SK-N-SH (cell line): Measurements from ENCODE around the gene CLPSL2. TPM values are rescaled to one million over a fixed set of nuclear protein-coding genes. Genes with fewer than 3 reads are reported as not detected.

Experiments used
- CTCF ChIA-PET: fragments of 300-600, 350-600 bp; formaldehyde crosslinking; extraction: SDS; loops from one replicate; lab custom pipeline; 2021; lab: Yijun Ruan, JAX
- POLR2A ChIA-PET: fragments of 350-600 bp; sonication (Branson Sonifier 250); formaldehyde crosslinking; extraction: SDS; loops from one replicate; lab custom pipeline; 2020; ENCODE audit warnings: antibody characterized with exemption, inconsistent platforms; lab: Yijun Ruan, JAX
- DNase-seq: peaks from one replicate; pipeline ENCODE4 v3.0.0; 2012
- H2AFZ ChIP-seq: fragments of 200-600 bp; sonication (generic); 2 replicates; pipeline ENCODE4 v1.8.1; 2016; ENCODE audit warnings: antibody characterized with exemption, mild to moderate bottlenecking, low read depth
- H3F3A ChIP-seq: fragments of 200-600 bp; sonication (generic); replicated peaks from 2 replicates; pipeline ENCODE3; 2016; ENCODE audit warnings: antibody characterized with exemption, mild to moderate bottlenecking; ENCODE audit not compliant: insufficient read depth
- H3K27ac ChIP-seq, 2 experiments: fragments of 200-500 bp in 1 of 2; fragments of 200-600 bp in 1 of 2; sonication (Bioruptor generic) in 1 of 2; sonication (generic), shearing (Covaris generic) in 1 of 2; 2 replicates each; pipeline versions ENCODE4 v1.5.1 to v1.6.1; 2014 to 2016; ENCODE audit warnings: low read depth in 2 of 2, inconsistent platforms in 1 of 2, low read length in 1 of 2, mild to moderate bottlenecking in 1 of 2, mixed read lengths in 1 of 2
- H3K27me3 ChIP-seq: fragments of 200-600 bp; sonication (generic), shearing (Covaris generic); 2 replicates; pipeline ENCODE4 v1.6.1; 2016; ENCODE audit warnings: mixed run types; ENCODE audit not compliant: insufficient read depth
- H3K36me3 ChIP-seq, 2 experiments: fragments of 200-500 bp in 1 of 2; fragments of 200-600 bp in 1 of 2; sonication (Bioruptor generic) in 1 of 2; sonication (generic) in 1 of 2; replicated peaks in 1 of 2; 2 replicates each; pipeline versions ENCODE3 to v1.5.1; 2014 to 2016; ENCODE audit warnings: low read length in 1 of 2, mild to moderate bottlenecking in 1 of 2; ENCODE audit not compliant: insufficient read depth in 2 of 2, control insufficient read depth in 1 of 2
- H3K4me1 ChIP-seq, 2 experiments: fragments of 200-500 bp in 1 of 2; fragments of 200-600 bp in 1 of 2; sonication (Bioruptor generic) in 1 of 2; sonication (generic), shearing (Covaris generic) in 1 of 2; 2 replicates each; pipeline versions ENCODE4 v1.5.1 to v1.6.1; 2014 to 2016; ENCODE audit warnings: low read depth in 1 of 2, low read length in 1 of 2, mixed run types in 1 of 2; ENCODE audit not compliant: insufficient read depth in 2 of 2, control insufficient read depth in 1 of 2
- H3K4me2 ChIP-seq: fragments of 200-600 bp; sonication (generic), shearing (Covaris generic); 2 replicates; pipeline ENCODE4 v1.6.1; 2017; ENCODE audit warnings: mixed run types
- H3K4me3 ChIP-seq, 2 experiments: fragments of 200-500 bp in 1 of 2; fragments of 200-600 bp in 1 of 2; sonication (Bioruptor generic) in 1 of 2; sonication (generic), shearing (Covaris generic) in 1 of 2; 2 replicates each; pipeline versions ENCODE4 v1.5.1 to v1.8.1; 2014 to 2016; ENCODE audit warnings: low read depth in 2 of 2, inconsistent platforms in 1 of 2, low read length in 1 of 2, mild to moderate bottlenecking in 1 of 2, mixed read lengths in 1 of 2, moderate library complexity in 1 of 2
- H3K79me2 ChIP-seq: fragments of 200-600 bp; sonication (generic); 2 replicates; pipeline ENCODE4 v1.8.1; 2017; ENCODE audit warnings: mild to moderate bottlenecking; ENCODE audit not compliant: insufficient read depth
- H3K9ac ChIP-seq: fragments of 200-600 bp; sonication (generic); 2 replicates; pipeline ENCODE4 v1.6.1; 2017; ENCODE audit warnings: mixed run types
- H3K9me2 ChIP-seq: fragments of 200-600 bp; sonication (generic); 2 replicates; pipeline ENCODE4 v1.6.1; 2017; ENCODE audit warnings: mixed run types
- H3K9me3 ChIP-seq: fragments of 200-600 bp; sonication (generic); 2 replicates; pipeline ENCODE4 v1.6.1; 2017; ENCODE audit warnings: mixed run types, mild to moderate bottlenecking, moderate library complexity
- H4K20me1 ChIP-seq: fragments of 200-600 bp; sonication (generic); 2 replicates; pipeline ENCODE4 v1.6.1; 2017; ENCODE audit warnings: mild to moderate bottlenecking, mixed run types; ENCODE audit not compliant: insufficient read depth
- CHD2 ChIP-seq: fragments of 150-350 bp; IDR thresholded peaks from 2 replicates; pipeline ENCODE4 v1.6.1; 2018; ENCODE audit warnings: low read length; ENCODE audit not compliant: partially characterized antibody
- EZH2phosphoT487 ChIP-seq: fragments of 200-600 bp; sonication (generic); IDR thresholded peaks from 2 replicates; pipeline ENCODE4 v1.6.1; 2017; ENCODE audit warnings: low read depth, mixed run types, mild to moderate bottlenecking, antibody characterized with exemption, moderate library complexity, borderline replicate concordance
- FOSL2 ChIP-seq: IDR thresholded peaks from 2 replicates; pipeline ENCODE4 v1.4.0; 2012; ENCODE audit warnings: low read depth, mild to moderate bottlenecking, moderate library complexity, borderline replicate concordance
- GABPA ChIP-seq: IDR thresholded peaks from 2 replicates; pipeline ENCODE4 v1.4.0; 2012; ENCODE audit warnings: low read depth, mild to moderate bottlenecking
- GATA2 ChIP-seq: sonication (generic); formaldehyde crosslinking; IDR thresholded peaks from 2 replicates; pipeline ENCODE4 v1.5.0; 2020; ENCODE audit warnings: mild to moderate bottlenecking, missing genetic modification reagents
- JUND ChIP-seq: IDR thresholded peaks from 2 replicates; pipeline ENCODE4 v1.4.0; 2012
- MXI1 ChIP-seq: IDR thresholded peaks from 2 replicates; pipeline ENCODE4 v1.6.1; 2012; ENCODE audit warnings: mild to moderate bottlenecking, low read depth, low read length, improper control_type of control experiment
- NRF1 ChIP-seq: IDR thresholded peaks from 2 replicates; pipeline ENCODE4 v1.6.1; 2012; ENCODE audit warnings: low read depth, mild to moderate bottlenecking, low read length
- RCOR1 ChIP-seq: fragments of 150-350 bp; IDR thresholded peaks from 2 replicates; pipeline ENCODE4 v1.6.1; 2017; ENCODE audit warnings: antibody characterized with exemption, low read length
- REST ChIP-seq: IDR thresholded peaks from 2 replicates; pipeline ENCODE4 v1.6.1; 2012; ENCODE audit warnings: mild to moderate bottlenecking, low read depth, low read length, moderate library complexity
- RFX5 ChIP-seq: IDR thresholded peaks from 2 replicates; pipeline ENCODE4 v1.6.1; 2012; ENCODE audit warnings: mild to moderate bottlenecking, improper control_type of control experiment, low read length
- SIN3A ChIP-seq: IDR thresholded peaks from 2 replicates; pipeline ENCODE4 v1.6.1; 2012; ENCODE audit warnings: low read depth, mild to moderate bottlenecking, low read length, moderate library complexity, borderline replicate concordance
- SMC3 ChIP-seq: IDR thresholded peaks from 2 replicates; pipeline ENCODE4 v1.6.1; 2012; ENCODE audit warnings: low read depth, low read length, improper control_type of control experiment
- TAF1 ChIP-seq: IDR thresholded peaks from 2 replicates; pipeline ENCODE4 v1.6.1; 2012; ENCODE audit warnings: low read depth, mild to moderate bottlenecking, low read length, moderate library complexity, borderline replicate concordance
- USF2 ChIP-seq: fragments of 150-350 bp; IDR thresholded peaks from 2 replicates; pipeline ENCODE4 v1.6.1; 2017; ENCODE audit warnings: antibody characterized with exemption, low read length, low read depth, borderline replicate concordance
- WGBS: methylation state at CpG from one replicate; pipeline ENCODE4 v1.1.6; 2017; ENCODE audit warnings: low lambda C conversion rate; 5-methylcytosine and 5-hydroxymethylcytosine counted together
- polyA plus RNA-seq, 3 experiments: library from polyadenylated mRNA; depleted of rRNA; stranded (reverse); fragments of >200 nt; gene quantifications; 2 replicates each; pipeline ENCODE4 v1.2.3, GENCODE V29; 2012
- TF ChIP-seq, protein P1 (sequence below): IDR thresholded peaks from 2 replicates; pipeline ENCODE4 v1.4.0; 2012; ENCODE audit warnings: low read depth, borderline replicate concordance
- TF ChIP-seq, protein P2 (sequence below): IDR thresholded peaks from 2 replicates; pipeline ENCODE4; 2012
- TF ChIP-seq, protein P3 (sequence below): fragments of 150-350 bp; IDR thresholded peaks from 2 replicates; pipeline ENCODE4 v1.6.1; 2016; ENCODE audit warnings: mild to moderate bottlenecking, low read depth, low read length

CLPSL2 gene
- polyA plus RNA-seq, 1 of the 3 experiments (the other 2 are of a cell fraction), result not detected

- CTCF ChIA-PET, result interaction anchor here (0.6 to 11.0 kb wide), 22 partner anchors 11 to 440 kb away, joined by 3 to 271 read pairs (median 11); partner anchors contain the start of genes FKBP5 and PPARD
- no peaks in the 10 kb centered on the region for H4K20me1 ChIP-seq
- DNase-seq, result no peak
- H3K9me2 ChIP-seq, result no peaks in the 10 kb centered on the region
- no peak overlapping the region for H3K27ac ChIP-seq
- no peak overlapping the region for H3K4me2 ChIP-seq
- H2AFZ ChIP-seq, result no peak overlapping the region
- no peaks in the 10 kb centered on the region for H3F3A ChIP-seq
- no peaks in the 10 kb centered on the region for H3K9me3 ChIP-seq
- no peaks in the 10 kb centered on the region for H3K79me2 ChIP-seq
- no peak overlapping the region for H3K9ac ChIP-seq
- POLR2A ChIA-PET, result interaction anchor here (0.6 to 0.9 kb wide), 2 partner anchors 111 to 210 kb away, joined by 6 to 8 read pairs; no protein-coding TSS in a partner anchor
- H3K36me3 ChIP-seq, result no peaks in the 10 kb centered on the region
- peaks cover 5 to 20% of the 10 kb centered on the region in 2 experiments; a peak in 2 of 4 replicates for H3K4me1 ChIP-seq
- TF ChIP-seq SIN3A (no peak), FOSL2 (no peak), TAF1 (no peak), SMC3 (no peak), JUND (no peak), NRF1 (no peak), RCOR1 (no peak), USF2 (no peak), RFX5 (no peak), REST (no peak), CHD2 (no peak), EZH2phosphoT487 (no peak), GABPA (no peak), GATA2 (CRISPR knock-in tag) (no peak), MXI1 (no peak)
- TF ChIP-seq, protein P1, sequence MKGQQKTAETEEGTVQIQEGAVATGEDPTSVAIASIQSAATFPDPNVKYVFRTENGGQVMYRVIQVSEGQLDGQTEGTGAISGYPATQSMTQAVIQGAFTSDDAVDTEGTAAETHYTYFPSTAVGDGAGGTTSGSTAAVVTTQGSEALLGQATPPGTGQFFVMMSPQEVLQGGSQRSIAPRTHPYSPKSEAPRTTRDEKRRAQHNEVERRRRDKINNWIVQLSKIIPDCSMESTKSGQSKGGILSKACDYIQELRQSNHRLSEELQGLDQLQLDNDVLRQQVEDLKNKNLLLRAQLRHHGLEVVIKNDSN, result no peak
- TF ChIP-seq, protein P2, sequence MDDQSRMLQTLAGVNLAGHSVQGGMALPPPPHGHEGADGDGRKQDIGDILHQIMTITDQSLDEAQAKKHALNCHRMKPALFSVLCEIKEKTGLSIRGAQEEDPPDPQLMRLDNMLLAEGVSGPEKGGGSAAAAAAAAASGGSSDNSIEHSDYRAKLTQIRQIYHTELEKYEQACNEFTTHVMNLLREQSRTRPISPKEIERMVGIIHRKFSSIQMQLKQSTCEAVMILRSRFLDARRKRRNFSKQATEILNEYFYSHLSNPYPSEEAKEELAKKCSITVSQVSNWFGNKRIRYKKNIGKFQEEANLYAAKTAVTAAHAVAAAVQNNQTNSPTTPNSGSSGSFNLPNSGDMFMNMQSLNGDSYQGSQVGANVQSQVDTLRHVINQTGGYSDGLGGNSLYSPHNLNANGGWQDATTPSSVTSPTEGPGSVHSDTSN, result no peak
- TF ChIP-seq, protein P3, sequence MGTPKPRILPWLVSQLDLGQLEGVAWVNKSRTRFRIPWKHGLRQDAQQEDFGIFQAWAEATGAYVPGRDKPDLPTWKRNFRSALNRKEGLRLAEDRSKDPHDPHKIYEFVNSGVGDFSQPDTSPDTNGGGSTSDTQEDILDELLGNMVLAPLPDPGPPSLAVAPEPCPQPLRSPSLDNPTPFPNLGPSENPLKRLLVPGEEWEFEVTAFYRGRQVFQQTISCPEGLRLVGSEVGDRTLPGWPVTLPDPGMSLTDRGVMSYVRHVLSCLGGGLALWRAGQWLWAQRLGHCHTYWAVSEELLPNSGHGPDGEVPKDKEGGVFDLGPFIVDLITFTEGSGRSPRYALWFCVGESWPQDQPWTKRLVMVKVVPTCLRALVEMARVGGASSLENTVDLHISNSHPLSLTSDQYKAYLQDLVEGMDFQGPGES, result no peak
- H3K27me3 ChIP-seq, result no peaks in the 10 kb centered on the region
- 93% methylated on average over 3 of the region's 3 CpGs for WGBS
- no peak overlapping the region for H3K4me3 ChIP-seq
These were observed 40.9 kb upstream of the CLPSL2 start for GRCh38 chr6:35735452-35735851.
